ACHN (cell line): ENCODE results near the gene LIX1L.

Source experiments
- DNase-seq: peaks from one replicate; pipeline ENCODE4 v3.0.0-alpha.2; 2015
- in situ Hi-C: cut with HindIII; loops from 2 replicates; pipeline ENCODE4 v1.10.0; 2017; ENCODE audit warnings: low sequenced_read_pairs, low pct_ligation_motif_present, low pct_unique_long_range_greater_than_20kb

Gene LIX1L

GRCh38 chr1:145917595-145917994 lies 40.2 kb downstream of the LIX1L start:
- in situ Hi-C loops = no loop called here
- DNase-seq = no peak

DNA sequence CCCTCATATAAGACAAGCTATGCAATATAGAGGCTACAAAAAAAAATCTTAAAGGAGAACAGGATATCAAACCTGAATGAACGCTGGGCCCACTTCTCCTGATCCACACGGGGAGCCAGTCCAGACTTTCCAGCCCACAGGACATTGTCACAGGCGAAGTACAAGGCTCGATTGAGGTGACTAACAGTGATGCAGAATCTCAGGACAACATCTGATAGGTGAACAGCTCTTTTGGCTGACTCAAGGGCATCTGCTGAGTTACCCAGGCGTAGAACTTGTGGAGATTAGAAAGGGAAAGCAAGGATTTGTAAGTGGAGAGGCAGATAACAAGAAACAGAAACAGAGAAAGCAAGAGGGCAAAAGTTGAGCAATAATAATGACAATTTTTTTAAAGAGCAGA lies 41.1 kb downstream of the LIX1L start:
- in situ Hi-C loops = no loop called here

DNA sequence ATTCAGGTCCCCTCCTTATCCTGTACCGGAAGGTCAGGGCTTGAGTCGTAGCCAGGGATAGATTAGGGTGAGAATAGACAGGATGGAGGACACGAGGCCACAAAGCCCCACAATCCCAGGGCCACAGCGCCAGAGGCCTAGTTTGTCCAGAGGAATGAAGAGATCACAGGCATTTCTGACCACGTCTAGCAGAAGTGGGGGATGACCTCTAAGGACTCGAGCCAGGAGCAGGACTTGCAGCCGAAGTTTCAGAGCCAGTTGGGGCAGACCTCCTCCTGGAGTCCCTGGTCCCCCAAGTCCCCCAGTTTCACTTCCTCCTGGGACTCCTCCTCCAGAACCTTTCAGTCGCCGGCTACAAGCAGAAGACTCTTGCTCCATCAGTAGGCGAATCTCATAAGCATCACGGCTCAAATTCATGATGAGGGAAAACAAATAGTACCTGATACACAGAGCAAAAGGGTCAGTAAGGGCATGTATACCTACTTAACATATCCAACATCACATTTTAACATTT lies 45.6 kb downstream of the LIX1L start:
- no peak for DNase-seq
- in situ Hi-C loops = no loop called here

More for the DNA sequence above, 41.1 kb downstream of the LIX1L start:
- DNase-seq = peak; percentile 25

- DNase-seq = no peak
- in situ Hi-C loops = no loop called here
Observed at GRCh38 chr1:145908653-145909052, 49.2 kb downstream of the LIX1L start.

- in situ Hi-C loops = no loop called here
- DNase-seq = no peak
Observed at GRCh38 chr1:145906954-145907753, 50.7 kb downstream of the LIX1L start.

DNA sequence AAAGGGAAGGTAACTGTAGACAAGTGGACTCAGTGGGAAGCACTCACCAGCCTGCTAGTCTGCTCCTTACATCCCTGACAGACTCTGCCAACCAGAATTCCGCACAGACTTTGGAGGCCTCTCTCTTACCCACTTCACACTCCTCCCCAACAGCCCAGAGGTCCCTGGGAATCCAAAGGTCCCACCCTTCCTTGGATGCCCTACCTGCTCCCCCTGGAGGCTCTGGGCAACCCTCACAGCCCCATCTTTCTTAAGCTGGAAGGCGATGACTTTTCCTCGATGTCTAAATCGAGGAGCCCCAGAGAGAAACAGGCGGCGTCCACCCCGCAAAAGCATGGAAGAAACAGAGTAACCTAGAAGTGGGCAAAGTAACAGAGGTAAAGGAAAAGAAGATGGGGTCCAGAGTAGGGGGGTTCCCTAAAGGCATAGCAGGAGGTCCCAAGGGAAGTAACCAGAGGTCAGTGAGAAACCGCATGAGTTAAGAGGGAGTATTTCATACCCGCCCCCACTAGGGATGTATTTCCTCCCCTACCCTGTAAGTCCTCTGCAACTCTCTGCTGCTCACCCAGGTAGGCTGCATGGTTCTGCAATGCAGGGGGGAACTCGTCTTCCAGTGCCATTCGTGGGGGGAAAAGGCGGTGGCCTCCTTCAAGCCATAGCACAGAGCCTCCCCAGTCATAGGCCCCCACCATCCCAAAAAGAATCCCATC lies 56.4 kb downstream of the LIX1L start:
- no peak for DNase-seq
- in situ Hi-C loops = no loop called here

DNA sequence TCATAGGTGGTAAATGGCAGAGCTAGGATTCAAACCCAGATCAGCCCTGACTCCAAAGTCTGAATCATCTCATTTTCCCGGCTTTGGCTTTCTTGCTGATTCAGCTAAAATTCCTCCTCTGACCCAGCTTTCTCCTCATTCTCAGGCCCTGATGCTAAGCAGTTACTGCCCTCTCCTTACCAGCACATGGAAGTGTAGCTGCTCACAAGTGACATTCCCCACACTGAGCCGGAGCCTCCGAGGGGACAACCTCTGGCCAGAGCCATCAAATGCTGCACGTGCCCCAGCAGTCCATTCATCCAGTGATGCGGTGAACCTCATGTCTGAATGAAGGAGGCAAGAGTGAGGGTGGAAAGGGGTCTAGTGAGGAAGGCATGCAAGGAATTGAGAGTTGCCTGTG lies 59.1 kb downstream of the LIX1L start:
- in situ Hi-C loops = no loop called here
- DNase-seq = no peak

GRCh38 chr1:145897969-145898368 lies 59.8 kb downstream of the LIX1L start:
- in situ Hi-C loops = no loop called here
- DNase-seq = no peak

- in situ Hi-C loops = no loop called here
Observed at GRCh38 chr1:145895471-145895870, 62.3 kb downstream of the LIX1L start.

DNA sequence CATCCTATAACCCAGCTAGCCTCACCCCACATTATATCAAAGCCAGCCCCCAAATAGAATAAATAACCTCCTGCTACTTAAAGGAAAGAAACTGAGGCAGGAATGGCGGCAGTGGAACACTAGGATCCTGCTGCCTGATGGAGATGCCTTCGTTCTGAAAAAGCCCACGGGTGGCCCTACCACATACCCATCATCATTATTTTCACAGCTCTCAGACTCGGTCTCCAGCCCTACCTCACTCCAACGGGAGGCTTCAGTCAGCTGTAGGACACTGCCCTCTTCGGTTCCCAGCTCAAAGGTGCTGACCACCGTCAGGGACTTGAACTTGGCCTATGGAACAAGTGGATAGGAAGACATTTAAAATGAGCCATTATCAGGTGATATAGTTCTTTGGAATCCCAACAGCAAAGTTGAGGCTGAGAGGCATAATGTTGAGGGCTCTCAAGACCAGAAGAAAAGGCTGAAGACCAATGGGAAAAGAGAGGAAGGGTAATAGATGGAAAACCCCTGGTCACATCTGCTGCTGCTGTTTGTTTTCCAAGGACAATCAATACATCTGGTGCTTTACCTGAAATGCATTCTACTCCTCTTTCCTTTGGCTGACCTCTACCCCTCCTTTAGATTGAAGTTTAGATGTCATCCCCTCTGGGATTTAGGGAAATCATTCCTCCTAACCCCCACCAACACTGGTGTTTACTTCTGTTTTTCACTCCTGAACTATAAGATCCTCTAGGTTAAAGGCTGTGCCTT lies 64.3 kb downstream of the LIX1L start:
- in situ Hi-C loops = no loop called here

More at GRCh38 chr1:145895471-145895870, 62.3 kb downstream of the LIX1L start:
- DNase-seq = no peak

DNA sequence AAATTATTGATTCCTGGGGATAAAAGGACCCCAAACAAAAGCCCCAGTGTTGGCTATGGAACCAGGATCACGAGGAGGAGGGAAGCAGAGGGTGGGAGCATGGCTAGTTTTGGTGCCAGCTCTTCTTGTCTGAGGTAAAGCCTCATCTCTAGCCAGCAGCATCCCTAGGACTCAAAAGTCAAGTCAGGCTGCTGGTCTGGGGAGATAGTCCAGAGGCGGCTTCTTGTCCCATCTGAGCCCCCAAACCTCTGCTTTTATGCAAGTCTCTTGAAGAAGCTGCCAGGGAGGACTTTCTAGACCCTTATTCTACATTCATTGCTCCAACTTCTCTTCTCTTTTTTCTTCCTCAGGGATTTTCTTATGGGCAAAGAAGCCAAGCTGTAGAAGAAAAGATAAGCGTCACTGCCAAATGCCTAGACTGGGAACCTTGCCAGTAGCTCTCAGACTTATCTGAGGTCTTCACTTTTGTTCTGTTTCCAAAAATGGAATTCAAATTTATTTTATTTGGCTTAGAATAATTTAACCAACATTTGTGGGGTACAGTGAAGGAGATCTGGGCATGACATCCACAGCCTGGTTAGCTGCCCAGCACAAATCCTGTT lies 65.2 kb downstream of the LIX1L start:
- DNase-seq = no peak
- in situ Hi-C loops = no loop called here

More for the DNA sequence above, 64.3 kb downstream of the LIX1L start:
- DNase-seq = no peak

- peak; percentile 98 for DNase-seq
- in situ Hi-C loops = no loop called here
Observed at GRCh38 chr1:145891587-145892485, 66.0 kb downstream of the LIX1L start.

DNA sequence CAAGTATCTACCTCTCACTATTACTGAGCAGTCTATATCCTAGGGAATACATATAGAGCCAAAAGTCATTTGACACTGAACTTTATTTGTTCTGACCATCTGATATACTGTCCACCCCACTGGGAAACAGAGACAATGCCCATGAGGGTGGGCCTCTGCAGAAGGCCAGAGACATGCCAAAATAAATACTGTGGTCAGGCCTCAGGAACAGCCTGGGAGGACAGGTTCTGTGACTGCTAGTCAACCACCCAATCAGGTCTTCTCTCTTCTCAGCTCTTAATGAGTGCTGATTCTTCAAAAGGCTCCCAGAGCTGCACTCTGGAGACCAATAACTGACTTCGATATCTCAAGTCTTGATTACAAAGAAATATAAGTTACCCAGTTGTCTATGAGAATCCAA lies 66.7 kb downstream of the LIX1L start:
- no peak for DNase-seq
- in situ Hi-C loops = no loop called here

GRCh38 chr1:145889722-145890121 lies 68.1 kb downstream of the LIX1L start:
- no peak for DNase-seq
- in situ Hi-C loops = no loop called here

DNA sequence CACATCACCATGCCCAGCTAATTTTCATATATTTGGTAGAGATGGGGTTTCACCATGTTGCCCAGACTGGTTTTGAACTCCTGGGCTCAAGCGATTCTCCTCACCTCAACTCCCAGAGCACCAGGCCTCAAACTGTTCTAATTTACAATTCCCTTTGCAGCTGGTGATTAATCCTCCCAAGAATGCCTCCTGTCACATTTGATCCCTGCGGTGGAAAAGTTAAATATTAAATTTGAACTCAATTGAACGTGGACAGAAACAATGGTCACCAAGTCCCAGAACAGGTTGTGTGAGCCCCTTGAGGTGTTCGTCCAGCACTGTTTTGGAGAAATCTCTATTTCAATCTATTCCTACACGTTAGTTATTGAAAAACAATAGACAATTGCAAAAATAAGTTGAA lies 70.2 kb downstream of the LIX1L start:
- in situ Hi-C loops = no loop called here
- peak; percentile 93 for DNase-seq

DNA sequence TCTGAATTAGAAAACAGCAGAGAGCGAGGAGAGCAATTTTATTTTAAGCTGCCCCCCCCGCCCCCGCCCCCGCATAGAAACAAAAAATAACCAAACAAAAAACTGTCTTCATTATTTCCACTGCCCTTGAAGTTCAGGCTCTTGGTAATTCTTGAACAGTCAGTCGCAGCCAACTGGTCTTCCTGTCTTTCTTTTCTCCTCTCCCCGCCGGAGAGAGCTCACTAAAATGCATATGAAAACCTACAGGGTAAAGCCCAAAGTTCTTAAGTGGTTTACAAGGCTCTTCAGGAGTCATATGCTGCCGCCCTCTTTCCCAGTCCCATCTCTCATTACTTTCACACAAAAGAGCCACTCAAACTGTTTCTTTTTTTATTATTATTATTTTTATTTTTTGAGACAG lies 71.0 kb downstream of the LIX1L start:
- in situ Hi-C loops = no loop called here
- no peak for DNase-seq

DNA sequence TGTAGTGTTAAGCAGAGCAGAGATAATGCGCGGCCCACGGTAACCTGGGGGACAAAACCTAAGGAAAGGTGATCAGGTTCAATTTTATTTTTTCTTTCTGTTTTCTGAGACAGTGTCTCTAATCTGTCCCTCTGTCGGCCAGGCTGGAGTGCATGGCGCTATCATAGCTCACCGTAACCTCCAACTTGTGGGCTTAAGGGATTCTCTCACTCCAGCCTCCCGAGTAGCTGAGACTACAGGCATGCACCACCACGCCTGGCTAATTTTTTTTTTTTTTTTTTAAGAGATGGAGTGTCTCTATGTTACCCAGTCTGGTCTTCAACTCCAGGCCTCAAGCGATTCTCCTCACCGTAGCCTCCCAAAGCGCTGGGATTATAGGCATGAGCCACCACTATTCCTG lies 71.4 kb downstream of the LIX1L start:
- DNase-seq = no peak
- in situ Hi-C loops = no loop called here
